Breast epithelium (tissue), 3 donors: ENCODE results near the gene OR7A5.

Experiments
- POLR2A ChIP-seq: fragments of 450-650 bp; IDR thresholded peaks from one replicate; pipeline ENCODE4 v1.6.1; 2016; ENCODE audit warnings: antibody characterized with exemption, mild to moderate bottlenecking, moderate library complexity
- POLR2AphosphoS5 ChIP-seq, 3 donors: sonication (generic); formaldehyde crosslinking; IDR thresholded peaks; one replicate each; pipeline ENCODE4 v1.6.1; 2017; ENCODE audit warnings: antibody characterized with exemption in 3 of 3

DNA sequence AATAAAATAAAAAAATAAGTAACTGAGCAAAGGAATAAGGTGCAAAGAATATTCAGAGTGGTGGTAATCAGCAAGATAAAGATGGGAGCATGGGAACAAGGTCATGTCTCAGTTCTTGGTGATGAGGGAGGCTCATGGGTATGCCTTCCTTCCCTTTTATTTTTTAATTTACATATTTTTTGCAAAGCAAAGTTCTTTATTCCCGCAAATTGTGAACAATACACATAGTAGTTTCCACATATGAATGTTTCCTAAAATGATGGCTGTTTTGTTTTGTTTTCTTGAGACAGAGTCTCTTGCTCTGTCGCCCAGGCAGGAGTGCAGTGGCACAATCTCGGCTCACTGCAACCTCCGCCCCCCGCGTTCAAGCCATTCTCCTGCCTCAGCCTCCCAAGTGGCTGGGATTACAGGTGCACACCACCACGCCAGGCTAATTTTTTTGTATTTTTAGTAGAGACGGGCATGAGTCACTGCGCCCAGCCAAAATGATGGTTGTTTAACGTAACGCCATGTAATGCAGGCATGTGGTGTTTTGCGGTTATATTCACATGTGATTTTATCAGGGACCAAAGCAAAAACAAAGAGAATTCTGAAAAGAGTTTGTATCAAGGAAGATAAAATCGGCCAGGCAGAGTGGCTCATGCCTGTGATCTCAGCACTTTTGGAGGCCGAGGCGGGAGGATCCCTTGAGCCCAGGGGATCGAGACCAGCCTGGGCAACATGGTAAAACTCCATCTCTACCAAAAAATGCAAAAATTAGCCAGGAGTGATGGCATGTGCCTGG, 52.2 kb downstream of the OR7A5 start:
- TF ChIP-seq POLR2AphosphoS5 (IDR thresholded peaks at IDR 0.05) (no peak), POLR2A (no peak)
